ENCODE data around the gene AMOT. TPM values are rescaled to one million over a fixed set of nuclear protein-coding genes. Genes with fewer than 3 reads are reported as not detected.

AMOT gene
- total and polyA plus RNA-seq, 2 donors = 8.8 to 29.2 TPM

- DNase-seq (ENCODE audit: extremely low spot score) = no peak
- Histone ChIP-seq H3K4me3 (ENCODE audit: low read depth, low read length) (no peak overlapping the region), H3K4me1 (ENCODE audit: insufficient read depth) (no peaks in the 10 kb centered on the region), H3K36me3 (ENCODE audit: insufficient read depth) (no peaks in the 10 kb centered on the region), H3K27ac (ENCODE audit: low read depth) (no peak overlapping the region)
- WGBS = 86% methylated on average over 3 of the region's 3 CpGs
Measured at GRCh38 chrX:112832481-112833095, 8.0 kb downstream of the AMOT start.

GRCh38 chrX:112830540-112830939 lies 10.1 kb downstream of the AMOT start:
- H3K36me3 ChIP-seq (ENCODE audit: insufficient read depth) = no peaks in the 10 kb centered on the region
- no peaks in the 10 kb centered on the region for H3K4me1 ChIP-seq (ENCODE audit: insufficient read depth)
- 100% methylated on average over 3 of the region's 3 CpGs for WGBS
- no peak for DNase-seq (ENCODE audit: extremely low spot score)
- no peak overlapping the region for H3K27ac ChIP-seq (ENCODE audit: low read depth)
- no peak overlapping the region for H3K4me3 ChIP-seq (ENCODE audit: low read depth, low read length)

- DNase-seq (ENCODE audit: extremely low spot score) = no peak
- no peak overlapping the region for H3K27ac ChIP-seq (ENCODE audit: low read depth)
- no peaks in the 10 kb centered on the region for H3K4me1 ChIP-seq (ENCODE audit: insufficient read depth)
- no peak overlapping the region for H3K4me3 ChIP-seq (ENCODE audit: low read depth, low read length)
- no peaks in the 10 kb centered on the region for H3K36me3 ChIP-seq (ENCODE audit: insufficient read depth)
- WGBS = 86% methylated on average over 1 of the region's 1 CpG
Measured at GRCh38 chrX:112827292-112827903, 13.2 kb downstream of the AMOT start.

GRCh38 chrX:112826023-112826422 lies 14.6 kb downstream of the AMOT start:
- Histone ChIP-seq H3K4me3 (ENCODE audit: low read depth, low read length) (no peak overlapping the region), H3K36me3 (ENCODE audit: insufficient read depth) (no peaks in the 10 kb centered on the region), H3K27ac (ENCODE audit: low read depth) (no peak overlapping the region), H3K4me1 (ENCODE audit: insufficient read depth) (no peaks in the 10 kb centered on the region)
- DNase-seq (ENCODE audit: extremely low spot score) = no peak

- no peaks in the 10 kb centered on the region for H3K4me1 ChIP-seq (ENCODE audit: insufficient read depth)
- WGBS = 95% methylated on average over 7 of the region's 7 CpGs
- no peak overlapping the region for H3K4me3 ChIP-seq (ENCODE audit: low read depth, low read length)
- no peak for DNase-seq (ENCODE audit: extremely low spot score)
- H3K36me3 ChIP-seq (ENCODE audit: insufficient read depth) = no peaks in the 10 kb centered on the region
- H3K27ac ChIP-seq (ENCODE audit: low read depth) = no peak overlapping the region
Measured at GRCh38 chrX:112822892-112823291, 17.7 kb downstream of the AMOT start.

- Histone ChIP-seq H3K4me3 (ENCODE audit: low read depth, low read length) (no peak overlapping the region), H3K4me1 (ENCODE audit: insufficient read depth) (no peaks in the 10 kb centered on the region), H3K36me3 (ENCODE audit: insufficient read depth) (no peaks in the 10 kb centered on the region), H3K27ac (ENCODE audit: low read depth) (no peak overlapping the region)
- 66% methylated on average over 3 of the region's 3 CpGs for WGBS
- no peak for DNase-seq (ENCODE audit: extremely low spot score)
Measured at GRCh38 chrX:112820364-112821268, 20.0 kb downstream of the AMOT start.

- Histone ChIP-seq H3K4me1 (ENCODE audit: insufficient read depth) (no peaks in the 10 kb centered on the region), H3K4me3 (ENCODE audit: low read depth, low read length) (no peak overlapping the region), H3K27ac (ENCODE audit: low read depth) (no peak overlapping the region), H3K36me3 (ENCODE audit: insufficient read depth) (no peaks in the 10 kb centered on the region)
- DNase-seq (ENCODE audit: extremely low spot score) = no peak
- 61% methylated on average over 1 of the region's 1 CpG for WGBS
Measured at GRCh38 chrX:112819813-112820212, 20.8 kb downstream of the AMOT start.

GRCh38 chrX:112819008-112819640 lies 21.5 kb downstream of the AMOT start:
- no peak for DNase-seq (ENCODE audit: extremely low spot score)
- Histone ChIP-seq H3K27ac (ENCODE audit: low read depth) (no peak overlapping the region), H3K4me1 (ENCODE audit: insufficient read depth) (no peaks in the 10 kb centered on the region), H3K36me3 (ENCODE audit: insufficient read depth) (no peaks in the 10 kb centered on the region), H3K4me3 (ENCODE audit: low read depth, low read length) (no peak overlapping the region)
- WGBS = 24% methylated on average over 2 of the region's 2 CpGs

- Histone ChIP-seq H3K4me3 (ENCODE audit: low read depth, low read length) (no peak overlapping the region), H3K4me1 (ENCODE audit: insufficient read depth) (no peaks in the 10 kb centered on the region), H3K27ac (ENCODE audit: low read depth) (no peak overlapping the region), H3K36me3 (ENCODE audit: insufficient read depth) (no peaks in the 10 kb centered on the region)
- DNase-seq (ENCODE audit: extremely low spot score) = no peak
- WGBS = 55% methylated on average over 11 of the region's 11 CpGs
Measured at GRCh38 chrX:112818114-112819007, 22.3 kb downstream of the AMOT start.

GRCh38 chrX:112816908-112817307 lies 23.7 kb downstream of the AMOT start:
- no peaks in the 10 kb centered on the region for H3K4me1 ChIP-seq (ENCODE audit: insufficient read depth)
- WGBS = 74% methylated on average over 2 of the region's 2 CpGs

GRCh38 chrX:112814496-112814895 lies 26.1 kb downstream of the AMOT start:
- no peak for DNase-seq (ENCODE audit: extremely low spot score)
- Histone ChIP-seq H3K27ac (ENCODE audit: low read depth) (no peak overlapping the region), H3K4me3 (ENCODE audit: low read depth, low read length) (no peak overlapping the region), H3K36me3 (ENCODE audit: insufficient read depth) (no peaks in the 10 kb centered on the region), H3K4me1 (ENCODE audit: insufficient read depth) (no peaks in the 10 kb centered on the region)
- WGBS = 95% methylated on average over 2 of the region's 2 CpGs

More at GRCh38 chrX:112816908-112817307, 23.7 kb downstream of the AMOT start:
- no peaks in the 10 kb centered on the region for H3K36me3 ChIP-seq (ENCODE audit: insufficient read depth)
- no peak overlapping the region for H3K27ac ChIP-seq (ENCODE audit: low read depth)
- no peak overlapping the region for H3K4me3 ChIP-seq (ENCODE audit: low read depth, low read length)
- no peak for DNase-seq (ENCODE audit: extremely low spot score)

- WGBS = 94% methylated on average over 4 of the region's 4 CpGs
- Histone ChIP-seq H3K27ac (ENCODE audit: low read depth) (no peak overlapping the region), H3K4me1 (ENCODE audit: insufficient read depth) (no peaks in the 10 kb centered on the region), H3K36me3 (ENCODE audit: insufficient read depth) (no peaks in the 10 kb centered on the region), H3K4me3 (ENCODE audit: low read depth, low read length) (no peak overlapping the region)
- no peak for DNase-seq (ENCODE audit: extremely low spot score)
Measured at GRCh38 chrX:112812741-112813140, 27.9 kb downstream of the AMOT start.
